IPS-NIHi11 (cell line): ENCODE data around the gene NTSR2.

Source experiments
- DNase-seq: peaks from one replicate; pipeline ENCODE4 v3.0.0; 2012; ENCODE audit warnings: mixed read lengths, low spot score

NTSR2 gene

GRCh38 chr2:11699686-11700670 lies 30.0 kb upstream of the NTSR2 start:
- DNase-seq: no peak

DNA sequence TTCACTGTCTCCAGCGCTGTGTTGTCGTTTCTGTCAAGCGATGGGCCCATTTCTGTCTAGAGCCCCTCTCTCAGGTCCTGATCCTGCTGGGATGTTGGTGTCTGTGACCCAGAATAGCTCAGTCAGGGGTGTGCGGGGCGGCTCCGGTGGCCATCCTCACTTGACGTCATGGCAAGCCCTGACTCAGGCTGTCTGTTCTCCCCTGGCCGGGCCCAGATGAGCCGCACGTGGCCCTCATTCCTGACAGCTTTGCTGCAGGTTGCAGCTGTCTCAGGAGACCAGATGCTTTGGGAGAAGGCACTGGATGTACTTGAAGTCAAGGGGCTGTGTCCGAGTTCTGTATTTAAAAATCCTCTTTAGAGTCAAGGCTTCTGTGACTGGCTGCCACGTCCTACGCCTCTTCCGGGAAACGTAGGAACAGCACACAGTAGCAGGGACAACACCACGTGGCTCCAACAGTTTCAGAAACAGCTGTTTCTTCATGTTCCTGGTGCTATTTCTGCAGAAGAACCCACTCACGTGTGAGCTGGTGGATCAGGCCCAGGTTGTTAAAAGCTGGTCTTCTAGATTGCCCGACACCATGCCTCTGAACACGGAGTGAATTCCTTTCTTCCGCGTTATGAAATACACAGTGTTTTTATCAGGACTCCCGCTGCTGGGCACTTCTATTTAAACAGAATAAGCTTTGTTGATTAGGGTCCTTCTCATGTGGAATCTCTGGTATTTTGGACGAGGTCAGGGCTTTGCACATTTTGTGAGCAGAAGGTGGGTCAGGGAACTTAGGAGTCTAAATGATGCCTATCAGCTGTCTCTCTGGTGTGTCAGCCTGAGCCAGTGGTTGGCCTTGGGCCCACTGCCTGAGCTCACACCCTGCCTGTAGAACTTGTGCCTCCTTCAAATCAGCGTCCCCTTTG lies 28.3 kb upstream of the NTSR2 start:
- DNase-seq: no peak

GRCh38 chr2:11697103-11697871 lies 27.3 kb upstream of the NTSR2 start:
- no peak for DNase-seq

GRCh38 chr2:11696736-11697102 lies 26.7 kb upstream of the NTSR2 start:
- no peak for DNase-seq

DNA sequence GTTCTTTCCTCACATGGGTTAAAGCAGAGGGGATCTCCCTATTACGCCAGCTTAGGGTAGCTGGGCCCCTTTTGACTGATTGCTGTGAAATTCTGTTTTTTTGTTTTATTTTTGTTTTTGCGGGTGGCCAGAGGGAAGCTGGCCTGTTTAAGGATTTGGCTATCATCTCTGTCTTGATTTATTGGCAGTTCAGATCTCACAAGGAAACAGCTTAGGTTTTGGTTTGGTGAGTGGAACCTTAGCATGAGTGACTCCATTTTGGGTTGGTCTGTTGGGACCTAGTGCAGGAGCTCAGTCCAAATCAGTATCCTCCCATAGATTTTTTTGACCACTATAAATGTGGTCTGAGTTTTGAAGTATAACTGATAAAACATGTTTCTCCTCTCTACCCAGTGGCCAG lies 25.6 kb upstream of the NTSR2 start:
- no peak for DNase-seq

DNA sequence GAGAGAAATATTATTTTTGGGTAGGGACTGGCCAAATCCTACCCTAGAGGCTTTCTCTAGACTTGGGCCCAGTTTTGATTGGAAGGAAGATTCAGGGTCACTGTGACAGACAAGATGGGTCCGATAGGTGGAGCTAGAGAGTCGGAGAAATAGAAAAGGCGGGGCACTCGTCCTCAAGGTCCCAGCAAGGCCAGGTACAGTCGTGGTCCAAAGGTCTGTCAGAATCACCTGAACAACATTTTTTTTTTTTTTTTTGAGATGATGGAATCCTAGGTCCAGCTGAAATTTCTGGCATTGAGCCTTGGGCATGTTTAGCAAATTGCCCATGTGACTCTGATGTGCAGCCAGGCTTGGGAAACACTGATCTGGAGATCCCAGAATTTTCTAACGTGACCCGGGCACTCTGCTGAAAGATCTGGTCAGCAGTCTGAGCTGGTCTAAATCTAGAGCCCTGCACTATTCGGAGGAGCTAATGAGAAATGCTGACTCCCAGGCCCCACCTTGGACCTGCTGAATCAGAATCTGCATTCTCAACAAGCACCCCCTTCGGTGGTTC lies 23.0 kb upstream of the NTSR2 start:
- peak; percentile 81 for DNase-seq

GRCh38 chr2:11691076-11691660 lies 21.2 kb upstream of the NTSR2 start:
- DNase-seq: no peak

- DNase-seq: peak; percentile 92
Measured at GRCh38 chr2:11688222-11689069, 18.5 kb upstream of the NTSR2 start.

GRCh38 chr2:11687736-11688135 lies 17.7 kb upstream of the NTSR2 start:
- no peak for DNase-seq

- DNase-seq: no peak
Measured at GRCh38 chr2:11685906-11686470, 16.0 kb upstream of the NTSR2 start.

DNA sequence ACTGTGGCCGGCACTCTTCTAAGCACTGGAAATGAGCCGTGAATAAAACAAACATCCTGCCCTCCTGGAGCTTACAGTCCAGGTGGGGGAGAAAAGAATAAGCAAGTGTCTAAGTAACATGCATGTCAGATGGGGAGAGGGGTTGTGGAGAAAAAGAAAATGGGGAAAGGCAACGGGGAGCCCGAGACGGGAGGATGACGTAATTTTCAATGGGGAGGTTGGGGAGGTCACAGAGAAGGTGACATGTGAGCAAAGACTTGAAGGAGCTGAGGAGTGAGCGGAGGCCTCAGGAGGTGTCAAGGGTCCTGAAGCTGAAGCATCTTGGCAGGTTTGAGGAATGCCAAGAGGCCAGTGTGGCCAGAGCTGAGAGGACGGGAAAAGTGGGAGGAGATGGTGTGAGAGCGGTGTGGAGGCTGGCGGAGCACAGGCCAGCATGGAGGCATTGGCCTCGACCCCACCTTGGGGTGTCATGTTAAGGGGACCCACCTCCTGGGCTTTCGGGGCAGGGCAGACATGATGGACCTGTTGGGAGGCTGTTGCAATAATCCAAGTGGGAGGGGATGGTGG lies 15.0 kb upstream of the NTSR2 start:
- DNase-seq: no peak

GRCh38 chr2:11683966-11684365 lies 14.0 kb upstream of the NTSR2 start:
- no peak for DNase-seq

DNA sequence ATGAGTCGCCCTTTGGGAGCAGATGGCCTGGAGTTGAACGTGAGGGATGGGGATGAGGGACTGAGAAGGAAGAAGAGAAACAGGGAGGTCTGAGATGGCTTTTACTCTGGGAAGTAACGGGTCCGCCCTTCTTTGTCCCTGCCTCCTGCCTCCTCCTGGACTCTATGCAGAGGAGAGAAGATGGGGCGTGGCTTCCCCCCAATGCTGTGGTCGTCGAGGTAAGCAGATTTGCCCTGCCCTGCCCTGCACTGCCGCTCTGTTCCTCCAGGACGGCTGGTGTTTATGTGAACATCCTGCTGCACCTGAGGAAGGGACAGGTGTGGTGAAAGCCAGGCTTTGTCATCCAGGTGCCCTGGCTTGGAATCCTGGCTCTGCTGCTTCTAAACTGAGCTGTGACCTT lies 13.5 kb upstream of the NTSR2 start:
- peak; percentile 47 for DNase-seq

GRCh38 chr2:11682590-11682915 lies 12.6 kb upstream of the NTSR2 start:
- DNase-seq: no peak

GRCh38 chr2:11681722-11682589 lies 12.0 kb upstream of the NTSR2 start:
- DNase-seq: peak; percentile 96

- DNase-seq: no peak
Measured at GRCh38 chr2:11680901-11681721, 11.1 kb upstream of the NTSR2 start.

- no peak for DNase-seq
Measured at GRCh38 chr2:11680182-11680900, 10.3 kb upstream of the NTSR2 start.
